Neural crest cell (in vitro differentiated cells): ENCODE measurements around the gene ZDHHC5. TPM values are rescaled to one million over a fixed set of nuclear protein-coding genes. Genes with fewer than 3 reads are reported as not detected.

Experiments used
- DNase-seq: peaks from one replicate; pipeline ENCODE4 v3.0.0; 2021; ENCODE audit warnings: low read depth, mixed read lengths, low spot score
- H3K27ac Mint-ChIP-seq: one replicate; pipeline ENCODE4 v1.8.0; 2021; ENCODE audit warnings: mild to moderate bottlenecking, mixed read lengths; ENCODE audit not compliant: unreplicated experiment
- H3K27me3 Mint-ChIP-seq: 2 replicates; pipeline ENCODE4 v1.8.0; 2021; ENCODE audit warnings: low read depth, mild to moderate bottlenecking, mixed read lengths
- H3K36me3 Mint-ChIP-seq: 2 replicates; pipeline ENCODE4 v1.8.0; 2021; ENCODE audit warnings: low read depth, mild to moderate bottlenecking, mixed read lengths
- H3K4me1 Mint-ChIP-seq: 2 replicates; pipeline ENCODE4 v1.8.0; 2021; ENCODE audit warnings: mixed read lengths
- H3K4me3 Mint-ChIP-seq: one replicate; pipeline ENCODE4 v1.8.0; 2021; ENCODE audit warnings: mild to moderate bottlenecking, mixed read lengths
- H3K9me3 Mint-ChIP-seq: 2 replicates; pipeline ENCODE4 v1.8.0; 2021; ENCODE audit warnings: mixed read lengths
- CTCF ChIP-seq: fragments of 200-600 bp; sonication (generic); conservative IDR thresholded peaks from 2 replicates; pipeline ENCODE4 v1.5.0; 2021; ENCODE audit warnings: antibody characterized with exemption, mild to moderate bottlenecking
- total RNA-seq: library from RNA; stranded (reverse); gene quantifications from 2 replicates; pipeline ENCODE4 v1.2.1, GENCODE V29; 2021

Gene ZDHHC5
- total RNA-seq, 1 donor from 2014 or later = 50.1 TPM

DNA sequence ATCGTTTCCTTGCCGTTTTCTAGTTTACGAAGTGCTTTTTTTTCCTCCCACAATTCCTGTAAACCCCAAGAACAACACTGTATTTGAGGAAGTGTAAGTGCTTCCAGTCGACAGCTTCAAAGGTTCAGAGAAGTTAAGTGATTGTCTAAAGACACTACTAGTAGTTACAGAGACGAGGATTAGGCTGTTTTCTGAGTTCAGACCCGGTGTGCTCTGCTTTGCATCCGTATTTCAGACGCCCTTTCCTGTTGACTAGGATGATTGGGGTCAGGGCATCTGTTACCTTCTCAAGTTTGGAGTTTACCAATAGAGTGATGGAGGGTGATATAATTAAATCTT is 9.9 kb upstream of the ZDHHC5 start:
- Mint-ChIP-seq H3K4me3 (peak overlapping the region; percentile 96), H3K36me3 (peaks cover 5% of the 10 kb centered on the region), H3K9me3 (no peaks in the 10 kb centered on the region), H3K27me3 (peaks cover 6% of the 10 kb centered on the region), H3K4me1 (peaks cover 24% of the 10 kb centered on the region), H3K27ac (peak overlapping the region; percentile 92)
- TF ChIP-seq CTCF = no peak
- no peak for DNase-seq

DNA sequence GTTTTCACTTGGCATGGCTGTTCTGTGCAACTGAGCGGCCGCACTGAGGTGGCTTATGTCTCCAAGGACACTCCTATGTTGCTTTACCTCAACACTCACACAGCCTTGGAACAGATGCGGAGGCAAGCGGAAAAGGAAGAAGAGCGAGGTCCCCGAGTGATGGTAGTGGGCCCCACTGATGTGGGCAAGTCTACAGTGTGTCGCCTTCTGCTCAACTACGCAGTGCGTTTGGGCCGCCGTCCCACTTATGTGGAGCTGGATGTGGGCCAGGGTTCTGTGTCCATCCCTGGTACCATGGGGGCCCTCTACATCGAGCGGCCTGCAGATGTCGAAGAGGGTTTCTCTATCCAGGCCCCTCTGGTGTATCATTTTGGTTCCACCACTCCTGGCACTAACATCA is 8.2 kb upstream of the ZDHHC5 start:
- no peak for TF ChIP-seq CTCF
- H3K36me3 Mint-ChIP-seq = peaks cover 5% of the 10 kb centered on the region
- DNase-seq = no peak
- H3K4me3 Mint-ChIP-seq = peak overlapping the region; percentile 49
- peaks cover 3% of the 10 kb centered on the region for H3K27me3 Mint-ChIP-seq
- no peaks in the 10 kb centered on the region for H3K9me3 Mint-ChIP-seq
- no peak overlapping the region for H3K27ac Mint-ChIP-seq
- peaks cover 19% of the 10 kb centered on the region for H3K4me1 Mint-ChIP-seq

- peak overlapping the region; percentile 14 for H3K4me3 Mint-ChIP-seq
- peaks cover 3% of the 10 kb centered on the region for H3K36me3 Mint-ChIP-seq
- peaks cover 20% of the 10 kb centered on the region for H3K4me1 Mint-ChIP-seq
- peaks cover 4% of the 10 kb centered on the region for H3K27me3 Mint-ChIP-seq
- H3K27ac Mint-ChIP-seq = no peak overlapping the region
- no peak for TF ChIP-seq CTCF
- no peak for DNase-seq
- no peaks in the 10 kb centered on the region for H3K9me3 Mint-ChIP-seq
Observed at GRCh38 chr11:57662893-57663292, 5.0 kb upstream of the ZDHHC5 start.

- H3K36me3 Mint-ChIP-seq = peaks cover 3% of the 10 kb centered on the region
- no peak for TF ChIP-seq CTCF
- H3K4me3 Mint-ChIP-seq = no peak overlapping the region
- no peaks in the 10 kb centered on the region for H3K9me3 Mint-ChIP-seq
- H3K27ac Mint-ChIP-seq = no peak overlapping the region
- peaks cover 4% of the 10 kb centered on the region for H3K27me3 Mint-ChIP-seq
- no peak for DNase-seq
- H3K4me1 Mint-ChIP-seq = peaks cover 19% of the 10 kb centered on the region
Observed at GRCh38 chr11:57663975-57664374, 3.9 kb upstream of the ZDHHC5 start.

DNA sequence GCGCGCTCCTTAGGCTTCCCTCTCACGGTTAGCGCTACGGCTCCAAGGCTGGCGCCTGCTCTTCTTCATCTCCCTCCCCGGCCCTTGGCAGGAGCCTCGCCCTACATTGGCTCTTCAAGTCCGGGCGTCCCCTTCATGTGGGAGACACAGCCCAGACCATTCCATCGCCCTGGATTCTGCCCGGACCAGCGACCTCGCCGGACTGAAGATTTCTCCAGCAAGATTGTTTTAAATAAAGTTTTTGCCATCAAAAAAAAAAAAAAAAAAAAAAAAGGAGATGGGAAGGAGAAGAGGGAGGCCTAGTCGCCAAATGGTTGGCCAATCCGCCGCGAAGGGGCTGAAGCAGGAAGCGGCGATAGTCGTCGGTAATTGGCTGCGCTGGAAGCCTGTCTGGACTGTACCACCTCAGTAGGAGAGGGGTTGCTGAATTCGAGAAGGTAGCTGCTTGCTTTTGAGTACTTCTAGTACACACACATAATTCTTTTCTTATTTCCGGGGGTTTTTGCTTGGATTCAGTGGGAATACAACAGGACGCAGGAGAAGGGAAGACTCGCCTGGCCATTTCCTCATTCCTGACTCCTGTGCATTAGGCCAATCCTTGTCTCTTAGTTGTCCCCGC is 688 bp upstream of the ZDHHC5 start:
- no peaks in the 10 kb centered on the region for H3K36me3 Mint-ChIP-seq
- no peaks in the 10 kb centered on the region for H3K9me3 Mint-ChIP-seq
- no peak for TF ChIP-seq CTCF
- DNase-seq = peak; percentile 81
- H3K4me1 Mint-ChIP-seq = peaks cover 22% of the 10 kb centered on the region
- peak overlapping the region; percentile 100 for H3K27ac Mint-ChIP-seq
- peaks cover 4% of the 10 kb centered on the region for H3K27me3 Mint-ChIP-seq
- H3K4me3 Mint-ChIP-seq = peak overlapping the region; percentile 98
